Measurements from ENCODE around the gene KLC3.
"Not testable (repeated sequence)": the region's sequence is repeated elsewhere in the genome, so short reads cannot be mapped to it uniquely, and the experiment has no call there.

Gene KLC3

DNA sequence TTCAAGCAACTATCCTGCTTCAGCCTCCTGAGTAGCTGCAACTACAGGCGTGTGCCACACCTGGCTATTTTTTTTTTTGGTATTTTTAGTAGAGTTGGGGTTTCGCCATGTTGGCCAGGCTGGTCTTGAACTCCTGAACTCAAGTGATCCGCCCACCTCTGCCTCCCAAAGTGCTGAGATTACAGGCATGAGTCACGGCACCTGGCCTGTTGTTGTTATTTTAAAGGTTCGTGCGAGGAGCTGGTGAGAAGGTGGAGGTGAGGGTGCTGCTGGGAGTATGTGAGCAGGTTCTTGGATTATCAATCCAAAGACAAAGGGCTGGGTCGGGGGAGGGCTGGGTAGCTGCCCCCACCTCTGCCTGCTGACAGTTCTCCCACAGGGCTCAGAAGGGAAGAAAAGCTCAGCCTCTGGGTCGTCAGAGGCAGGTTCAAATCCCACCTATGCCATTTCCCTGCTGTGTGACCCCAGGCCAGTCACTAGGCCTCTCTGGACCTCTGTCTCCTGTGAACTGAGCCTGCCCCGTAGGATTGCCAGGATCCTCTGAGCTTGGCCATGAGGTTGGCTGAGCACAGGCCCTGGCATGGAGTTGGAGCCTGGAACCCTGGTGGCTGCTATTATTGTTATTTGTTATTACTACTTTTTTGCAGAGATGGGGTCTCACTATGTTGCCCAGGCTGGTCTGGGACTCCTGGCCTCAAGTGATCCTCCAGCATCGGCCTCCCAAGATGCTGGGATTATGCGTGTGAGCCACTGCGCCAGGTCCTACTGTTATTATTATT lies 19.4 kb upstream of the KLC3 start:
- DNase-seq (ENCODE audit: low spot score): no peak

DNA sequence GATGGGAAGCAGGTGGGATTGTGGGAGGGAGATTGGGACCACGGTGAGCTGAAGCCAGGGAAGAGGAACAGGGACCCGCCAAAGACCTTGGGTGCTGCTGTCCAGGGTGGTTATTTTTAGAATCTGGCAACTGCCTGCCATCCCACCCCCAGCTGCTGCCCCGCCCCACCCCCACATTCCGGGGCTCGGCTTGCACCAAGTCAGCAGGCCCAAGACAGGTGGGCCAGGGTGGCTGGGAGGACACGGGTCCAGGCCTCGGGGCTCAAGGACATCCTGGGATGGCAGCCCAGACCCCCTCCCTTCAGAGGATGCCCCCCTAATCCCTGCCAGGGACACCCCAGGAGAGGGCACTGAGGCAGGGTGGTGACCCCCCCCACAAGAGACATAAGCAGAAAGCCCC lies 18.7 kb upstream of the KLC3 start:
- no peak for DNase-seq (ENCODE audit: low spot score)

DNA sequence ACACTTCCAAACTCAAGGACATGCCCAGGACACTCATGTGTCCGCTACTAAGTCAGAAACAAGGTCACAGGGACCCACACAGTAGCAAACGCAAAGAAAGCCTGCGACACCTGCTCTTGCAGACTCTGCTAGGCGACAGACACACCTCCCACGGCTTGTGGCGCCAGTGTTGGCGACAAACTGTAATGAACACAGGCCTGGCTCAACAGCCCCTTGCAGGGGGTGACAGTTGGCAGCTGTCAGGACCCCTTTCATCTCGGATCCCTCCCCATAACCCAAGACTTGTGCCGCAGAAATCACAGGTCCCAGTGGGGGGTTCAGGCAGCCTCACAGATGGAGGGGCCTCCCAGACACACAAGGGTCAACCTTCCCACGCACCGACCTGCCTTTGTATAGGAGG lies 18.2 kb upstream of the KLC3 start:
- DNase-seq (ENCODE audit: low spot score): no peak

DNA sequence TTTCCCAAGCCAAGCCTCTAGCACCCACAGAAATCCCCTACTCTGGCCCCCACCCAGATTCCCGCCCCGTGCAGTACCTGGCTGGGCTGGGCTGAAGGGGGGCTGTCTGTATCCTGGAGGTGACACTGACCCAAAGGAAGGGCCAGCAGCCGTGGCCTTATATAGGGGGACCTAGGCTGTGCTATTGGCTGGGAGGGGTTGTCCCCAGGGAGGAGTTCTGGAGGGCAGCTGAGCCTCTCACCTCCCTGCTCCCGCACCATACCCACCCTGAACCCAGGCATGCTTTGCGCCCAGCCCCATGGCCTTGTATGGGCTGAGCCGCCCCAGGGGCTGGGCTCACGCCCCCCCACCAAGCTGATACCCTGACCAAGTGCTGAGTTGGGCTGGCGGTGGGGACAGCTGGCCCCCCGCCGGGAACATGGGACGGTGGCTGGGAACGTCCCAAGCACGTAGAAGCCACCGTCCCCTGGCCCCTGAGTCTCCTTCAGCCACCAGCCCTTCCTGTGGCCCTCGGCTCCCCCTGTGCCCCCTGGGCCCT lies 17.7 kb upstream of the KLC3 start, which contains the start of gene CKM:
TSS of gene CKM (minus strand) at position 132 of the 538 bp plus-strand sequence. CDS start 3,162 bp downstream, outside the sequence.
- DNase-seq (ENCODE audit: low spot score): no peak

DNA sequence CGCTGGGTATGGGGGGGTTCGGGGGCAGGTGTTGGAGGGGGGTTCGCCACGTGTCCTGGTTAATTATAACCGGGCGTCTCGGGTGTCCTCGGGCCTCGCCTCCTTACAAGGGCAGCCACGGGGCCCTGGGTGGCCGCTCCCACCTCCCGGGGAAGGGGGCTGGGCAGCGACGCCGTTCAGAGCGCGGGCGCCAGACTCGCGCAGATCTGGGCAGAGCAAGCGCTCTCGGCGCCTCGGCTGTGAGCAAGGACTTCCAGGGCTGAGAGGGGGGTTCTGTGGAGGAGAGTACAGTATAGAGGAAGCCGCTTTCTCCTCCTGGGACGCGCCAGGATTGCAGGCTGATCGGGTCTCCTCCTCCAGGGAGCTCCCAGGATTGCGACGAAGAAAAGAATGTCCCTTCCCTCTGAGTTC lies 16.9 kb upstream of the KLC3 start:
- no peak for DNase-seq (ENCODE audit: low spot score)

DNA sequence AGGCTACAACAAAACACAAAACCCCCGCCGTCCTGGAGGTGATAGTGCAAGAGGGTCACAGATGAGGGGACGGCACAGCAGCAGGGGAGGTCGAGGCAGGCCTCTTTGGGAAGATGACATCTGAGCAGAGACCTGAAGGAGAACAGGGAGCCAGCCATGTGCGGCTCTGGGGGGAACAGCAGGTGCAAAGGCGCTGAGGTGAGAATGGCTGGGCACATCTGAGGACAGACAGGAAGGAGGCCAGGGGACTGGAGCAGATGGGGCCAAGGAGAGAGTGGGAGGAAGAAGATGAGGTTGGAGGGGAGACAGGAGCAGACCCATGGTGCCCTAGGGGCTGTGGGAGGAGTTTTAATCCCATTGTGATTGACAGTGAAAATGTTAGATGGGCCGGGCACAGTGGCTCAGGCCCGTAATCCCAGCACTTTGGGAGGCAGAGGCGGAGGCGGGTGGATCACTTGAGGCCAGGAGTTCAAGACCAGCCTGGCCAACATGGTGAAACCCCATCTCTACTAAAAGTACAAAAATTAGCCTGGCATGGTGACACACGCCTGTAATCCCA lies 16.1 kb upstream of the KLC3 start:
- DNase-seq (ENCODE audit: low spot score): no peak

DNA sequence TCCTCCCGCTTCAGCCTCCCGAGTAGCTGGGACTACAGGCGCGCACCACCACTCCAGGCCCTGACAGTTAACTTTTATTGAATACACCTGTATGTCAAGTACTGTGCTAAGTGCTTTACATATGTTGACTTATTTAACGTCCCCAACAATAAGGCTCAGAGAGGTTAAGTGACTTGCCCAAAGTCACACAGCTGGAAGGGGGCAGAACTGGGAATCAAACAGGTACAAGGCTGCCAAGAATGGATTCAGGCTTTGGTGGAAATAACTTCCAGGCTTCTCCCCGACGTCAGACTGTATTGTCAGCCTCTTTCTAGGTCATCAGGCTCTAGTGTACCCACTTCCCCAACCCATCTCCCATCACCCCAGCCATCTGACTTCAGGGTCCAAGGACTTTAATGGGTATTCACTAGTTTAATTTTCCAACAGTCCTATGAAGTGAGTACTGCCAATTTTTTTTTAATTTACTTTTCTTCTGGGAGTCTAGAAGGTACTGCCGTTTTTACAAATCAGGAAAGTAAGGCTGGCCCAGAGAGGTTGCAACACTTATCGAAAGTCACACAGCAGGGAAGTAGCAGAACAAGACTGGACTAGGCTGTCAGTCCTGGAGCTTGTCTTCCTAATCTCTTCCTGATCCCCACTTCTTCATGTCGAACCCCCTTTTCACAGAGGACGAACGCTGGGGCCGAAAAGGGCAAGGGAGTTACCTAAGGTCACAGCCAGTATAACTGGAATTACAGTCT lies 13.0 kb upstream of the KLC3 start:
- DNase-seq (ENCODE audit: low spot score): no peak

DNA sequence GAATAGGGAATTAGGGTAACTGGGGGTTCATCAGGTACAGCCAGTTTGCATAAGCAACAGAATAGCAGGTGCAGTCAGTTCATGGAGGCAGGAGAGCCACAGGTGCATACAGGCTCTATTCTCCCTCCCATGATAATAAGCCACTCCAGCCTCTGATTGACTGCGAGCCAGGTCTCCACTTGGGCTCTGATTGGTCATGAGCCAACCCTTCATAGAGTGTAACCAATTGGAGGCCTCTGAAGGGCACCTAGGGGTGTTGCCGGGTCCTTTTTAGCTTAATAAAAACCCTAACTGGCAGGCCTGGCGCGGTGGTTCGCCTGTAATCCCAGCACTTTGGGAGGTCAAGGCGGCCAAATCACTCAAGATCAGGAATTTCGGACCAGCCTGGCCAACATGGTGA lies 9.1 kb upstream of the KLC3 start:
- DNase-seq (ENCODE audit: low spot score): no peak

DNA sequence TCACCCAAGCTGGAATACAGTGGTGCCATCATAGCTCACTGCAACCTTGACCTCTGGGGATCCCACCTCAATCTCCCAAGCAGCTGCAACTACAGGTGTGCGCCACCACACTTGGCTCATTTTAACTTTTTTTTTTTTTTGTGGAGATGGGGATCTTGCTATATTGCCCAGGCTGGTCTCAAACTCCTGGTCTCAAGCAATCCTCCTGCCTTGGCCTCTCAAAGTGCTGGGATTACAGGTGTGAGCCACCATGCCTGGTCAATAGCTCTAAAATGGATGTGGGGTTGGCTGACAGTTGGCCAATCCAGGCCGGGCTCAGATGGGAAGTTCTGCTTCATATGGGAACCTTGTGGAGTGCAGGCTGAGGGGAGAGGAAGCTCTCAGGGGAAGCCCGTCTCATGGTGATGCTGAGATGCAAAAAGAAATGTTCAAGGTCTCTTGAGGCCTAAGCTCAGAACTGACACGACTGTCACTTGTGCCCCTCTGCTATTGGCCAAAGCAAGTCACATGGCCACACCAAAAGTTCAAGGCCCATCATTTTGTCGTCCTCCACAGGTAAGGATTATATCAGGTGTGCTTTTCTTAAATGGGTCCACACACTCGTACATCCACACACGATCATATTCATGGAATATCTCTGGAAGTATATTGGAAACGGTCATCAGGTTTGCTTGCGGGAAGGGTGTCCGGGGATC lies 6.8 kb upstream of the KLC3 start:
- DNase-seq (ENCODE audit: low spot score): no peak

DNA sequence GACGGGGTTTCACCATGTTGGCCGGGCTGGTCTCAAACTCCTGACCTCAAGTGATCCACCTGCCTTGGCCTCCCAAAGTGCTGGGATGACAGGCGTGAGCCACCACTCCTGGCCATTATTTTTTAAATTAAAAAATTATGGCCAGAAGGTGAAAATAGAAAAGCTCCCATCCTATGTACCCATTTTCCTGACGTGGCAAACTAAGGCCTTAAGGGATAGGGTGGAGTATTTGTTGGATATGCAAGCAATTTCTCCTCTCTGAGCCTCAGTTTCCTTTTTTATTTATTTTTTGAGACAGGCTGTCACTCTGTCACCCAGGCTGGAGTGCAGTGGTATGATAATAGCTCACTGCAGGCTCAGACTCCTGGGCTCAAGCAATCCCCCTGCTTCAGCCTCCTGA lies 5.7 kb upstream of the KLC3 start:
- DNase-seq (ENCODE audit: low spot score): not testable (repeated sequence)

DNA sequence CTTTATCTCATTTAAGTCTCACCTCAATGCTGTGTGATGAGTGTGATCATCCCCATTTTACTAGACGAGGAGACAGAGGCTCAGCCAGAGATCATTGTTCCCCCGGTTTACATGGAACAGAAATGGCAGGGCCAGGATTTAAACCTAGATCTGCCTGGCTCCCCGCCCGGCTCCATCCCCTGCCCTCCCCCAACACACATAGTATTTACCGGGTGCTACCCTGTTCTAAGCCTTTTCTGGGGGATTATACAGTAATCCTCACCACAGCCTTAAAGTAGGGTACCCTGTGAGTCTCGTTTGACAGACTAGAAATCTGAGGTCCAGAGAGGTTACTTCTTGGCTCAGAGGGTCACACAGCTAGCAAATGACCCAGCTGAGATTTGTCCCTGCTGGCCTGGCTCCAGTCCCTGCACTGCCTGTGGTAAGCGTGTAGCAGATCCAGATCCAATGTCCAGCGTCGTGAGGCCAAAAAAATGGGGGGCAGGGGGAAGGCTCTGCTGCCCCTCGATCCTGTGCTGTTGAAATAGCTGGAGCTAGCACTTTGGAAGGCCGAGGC lies 3.8 kb upstream of the KLC3 start:
- DNase-seq (ENCODE audit: low spot score): no peak

DNA sequence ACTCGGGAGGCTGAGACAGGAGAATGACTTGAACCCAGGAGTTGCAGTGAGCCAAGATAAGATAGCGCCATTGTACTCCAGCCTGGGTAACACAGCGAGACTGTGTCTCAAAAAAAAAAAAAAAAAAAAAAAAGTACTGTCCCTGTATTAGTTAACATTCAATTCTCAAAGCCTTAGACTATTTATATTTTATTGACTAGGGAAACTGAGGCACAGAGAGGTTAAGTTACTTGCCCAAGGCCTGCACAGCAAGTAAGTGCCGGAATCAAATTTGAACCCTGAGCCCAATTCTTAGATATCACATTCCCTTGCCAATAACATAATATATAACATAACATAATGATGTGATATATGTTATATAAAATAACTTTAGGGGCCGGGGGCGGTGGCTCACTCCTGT lies 921 bp upstream of the KLC3 start:
- DNase-seq (ENCODE audit: low spot score): no peak

DNA sequence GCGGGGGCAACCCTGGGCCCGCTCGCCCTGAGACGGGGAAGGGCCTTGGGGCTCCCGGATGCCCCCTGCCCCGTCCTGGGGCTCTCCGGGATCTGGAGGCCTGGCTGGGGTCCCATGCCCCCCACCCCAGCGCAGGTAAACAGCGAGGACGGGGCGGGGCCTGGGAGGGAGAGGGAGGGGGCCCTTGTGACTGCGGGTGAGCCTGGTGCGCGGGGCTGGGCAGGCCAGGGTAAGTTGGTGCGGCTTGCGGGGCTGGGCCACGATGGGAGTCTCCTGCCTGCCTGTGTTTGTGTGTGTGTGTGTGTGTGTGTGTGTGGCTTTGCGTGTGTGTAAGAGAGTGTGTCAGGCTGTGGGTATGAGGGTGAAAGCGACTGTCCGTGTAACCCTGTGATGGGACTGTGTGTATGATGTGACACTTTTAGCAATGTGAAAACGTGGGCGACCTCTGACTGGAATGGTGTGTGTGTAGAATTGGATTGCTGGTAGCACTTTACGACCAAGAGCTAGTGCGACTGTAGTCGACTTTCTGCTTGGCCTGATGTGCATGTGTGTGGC lies 426 bp downstream of the KLC3 start:
- DNase-seq (ENCODE audit: low spot score): no peak

DNA sequence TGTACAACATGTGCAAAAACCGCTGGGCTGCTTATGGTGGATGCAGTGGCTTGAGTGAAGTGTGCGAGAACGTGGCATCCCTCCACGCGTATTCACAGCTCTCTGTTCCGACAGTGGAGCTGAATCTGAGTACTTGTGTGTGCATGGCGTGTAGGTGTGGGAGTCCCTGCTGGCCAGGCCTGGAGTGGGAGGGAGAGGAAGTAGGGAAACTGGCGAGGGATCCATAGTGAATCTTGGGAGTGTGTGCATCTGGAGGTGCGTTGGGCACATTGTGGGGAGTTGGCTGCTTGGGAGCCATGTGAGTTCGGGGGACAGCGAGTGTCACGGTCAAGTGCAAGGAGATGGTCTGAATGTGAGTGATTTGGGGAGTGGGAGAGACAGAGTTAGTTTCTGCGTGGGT lies 2.4 kb downstream of the KLC3 start:
- DNase-seq (ENCODE audit: low spot score): no peak

DNA sequence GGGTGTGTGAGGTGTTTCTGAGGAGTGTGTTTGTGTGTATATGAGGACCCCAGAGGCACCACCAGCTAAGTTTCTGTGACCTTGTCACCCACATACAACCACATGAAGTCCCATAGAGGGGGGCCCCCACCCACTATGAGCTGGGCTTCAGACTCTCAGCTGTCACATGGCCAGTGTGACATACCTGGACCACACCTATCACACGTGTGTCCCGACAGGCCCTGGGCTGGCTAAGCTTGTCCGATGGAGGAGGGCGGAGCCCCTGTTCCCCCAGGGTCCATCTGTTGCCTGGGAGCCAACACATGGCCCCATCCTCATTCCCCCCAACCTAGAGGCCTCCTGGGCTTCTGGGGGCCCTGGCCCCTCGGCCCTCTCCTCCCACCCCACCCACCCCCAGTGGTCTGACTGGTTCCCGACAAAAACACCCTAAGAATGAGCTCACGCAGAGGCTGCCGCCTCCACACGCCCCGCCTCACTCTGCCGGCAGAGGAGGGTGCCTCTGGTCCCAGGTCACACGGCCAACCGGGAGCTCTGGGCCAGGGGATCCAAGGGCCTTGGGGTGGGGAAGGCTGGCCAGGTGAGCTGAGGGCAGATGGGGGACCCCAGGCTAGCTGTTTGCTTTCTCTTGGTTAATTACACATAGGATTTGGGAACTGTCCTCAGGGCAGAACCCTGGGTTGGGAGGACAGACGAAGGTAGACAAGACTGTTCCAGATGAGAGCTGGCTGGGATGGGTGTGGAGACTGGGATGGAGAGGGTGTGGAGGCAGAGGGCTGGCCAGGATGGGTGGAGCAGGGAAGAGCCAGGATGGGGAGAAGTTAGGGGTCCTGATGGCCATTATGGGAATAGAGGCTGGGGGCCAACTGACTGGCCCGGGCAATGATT lies 4.3 kb downstream of the KLC3 start:
- no peak for DNase-seq (ENCODE audit: low spot score)

DNA sequence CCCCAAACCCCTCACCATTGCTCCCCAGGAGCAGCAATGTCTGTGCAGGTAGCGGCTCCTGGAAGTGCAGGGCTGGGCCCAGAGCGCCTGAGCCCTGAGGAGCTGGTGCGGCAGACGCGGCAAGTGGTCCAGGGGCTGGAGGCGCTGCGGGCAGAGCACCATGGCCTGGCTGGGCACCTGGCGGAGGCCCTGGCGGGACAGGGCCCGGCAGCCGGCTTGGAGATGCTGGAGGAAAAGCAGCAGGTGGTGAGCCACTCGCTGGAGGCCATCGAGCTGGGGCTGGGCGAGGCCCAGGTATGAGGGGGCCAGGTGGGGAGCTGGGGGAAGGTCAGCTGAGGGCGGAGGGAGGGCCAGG lies 4.9 kb downstream of the KLC3 start:
- no peak for DNase-seq (ENCODE audit: low spot score)

DNA sequence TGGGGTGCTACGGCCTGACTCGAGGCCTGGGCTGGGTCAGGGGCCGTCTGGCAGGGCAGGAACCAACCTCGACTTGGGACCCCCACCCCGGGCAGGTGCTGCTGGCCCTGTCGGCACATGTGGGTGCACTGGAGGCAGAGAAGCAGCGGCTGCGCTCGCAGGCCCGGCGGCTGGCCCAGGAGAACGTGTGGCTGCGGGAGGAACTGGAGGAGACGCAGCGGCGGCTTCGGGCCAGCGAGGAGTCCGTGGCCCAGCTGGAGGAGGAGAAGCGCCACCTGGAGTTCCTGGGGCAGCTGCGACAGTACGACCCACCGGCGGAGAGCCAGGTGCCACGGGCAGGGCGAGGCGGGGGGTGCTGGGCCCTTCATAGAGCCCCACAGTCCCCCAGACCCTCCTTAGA lies 5.9 kb downstream of the KLC3 start:
- DNase-seq (ENCODE audit: low spot score): no peak

DNA sequence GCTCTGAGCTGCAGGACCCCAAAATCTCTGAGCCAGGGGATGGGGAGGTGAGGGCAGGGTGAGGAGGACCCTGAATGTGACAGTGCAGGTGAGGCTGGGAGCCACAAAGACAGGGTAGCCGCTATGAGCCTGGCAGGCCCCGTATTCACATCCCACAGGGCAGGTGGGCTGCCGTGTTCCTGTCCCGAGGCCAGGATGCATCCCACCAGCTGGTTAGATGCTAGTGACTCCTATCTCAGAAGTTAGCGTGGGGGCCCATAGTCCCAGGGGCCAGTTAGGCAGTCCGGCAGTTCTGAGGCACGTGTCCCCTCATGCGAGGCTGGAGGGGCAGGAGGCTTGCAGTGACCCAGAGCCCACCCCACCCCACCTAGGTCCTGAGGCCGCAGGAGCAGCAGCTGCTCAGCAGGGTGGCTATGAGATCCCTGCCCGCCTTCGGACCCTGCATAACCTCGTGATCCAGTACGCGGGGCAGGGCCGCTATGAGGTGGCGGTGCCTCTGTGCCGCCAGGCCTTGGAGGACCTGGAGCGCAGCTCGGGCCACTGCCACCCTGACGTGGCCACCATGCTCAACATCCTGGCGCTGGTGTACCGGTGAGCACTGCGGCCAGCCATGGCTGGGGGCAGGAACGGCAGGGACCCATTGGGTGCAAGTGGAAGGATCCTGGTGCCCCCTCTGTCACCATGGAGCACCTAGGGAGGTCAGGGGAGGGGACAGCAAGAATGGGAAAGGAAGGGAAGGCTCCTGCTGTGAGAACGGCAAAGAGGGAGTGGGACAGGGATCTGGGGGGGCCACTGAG lies 7.2 kb downstream of the KLC3 start:
- no peak for DNase-seq (ENCODE audit: low spot score)

DNA sequence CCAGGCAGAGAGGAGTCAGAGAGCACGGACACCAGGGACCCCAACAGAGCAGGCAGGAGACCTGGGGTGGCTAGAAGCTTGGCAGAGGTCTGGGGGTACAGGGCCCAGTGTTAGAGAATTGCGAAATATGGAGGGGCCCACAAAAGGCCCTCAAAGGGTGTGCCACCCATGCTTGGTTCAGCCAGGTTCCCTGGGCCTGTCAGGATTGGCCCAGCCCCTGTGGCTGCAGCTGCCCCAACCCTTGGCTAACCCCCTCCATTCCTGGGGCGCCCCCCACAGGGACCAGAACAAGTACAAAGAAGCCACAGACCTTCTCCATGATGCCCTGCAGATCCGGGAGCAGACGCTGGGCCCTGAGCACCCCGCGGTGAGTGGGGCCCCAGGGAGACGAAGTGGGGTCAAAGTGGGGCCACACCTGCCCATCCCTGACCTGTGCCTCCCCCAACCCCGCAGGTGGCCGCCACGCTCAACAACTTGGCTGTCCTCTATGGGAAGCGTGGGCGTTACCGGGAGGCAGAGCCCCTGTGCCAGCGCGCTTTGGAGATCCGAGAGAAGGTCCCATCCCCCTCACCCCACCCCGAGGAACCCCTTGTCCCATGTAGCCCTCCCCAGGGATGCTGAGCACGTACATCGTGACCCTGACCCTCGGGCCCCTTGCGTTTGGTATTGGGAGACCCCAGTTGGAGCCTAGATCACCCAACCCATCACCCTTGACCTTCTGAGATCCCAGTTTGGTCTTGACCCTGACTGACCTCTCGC lies 8.0 kb downstream of the KLC3 start:
- no peak for DNase-seq (ENCODE audit: low spot score)
